Colonic mucosa (tissue), 4 donors: ENCODE measurements around the gene TBC1D16. TPM values are rescaled to one million over a fixed set of nuclear protein-coding genes. Genes with fewer than 3 reads are reported as not detected.

Experiments
- DNase-seq: peaks from one replicate; pipeline ENCODE4 v3.0.0-alpha.2; 2020
- H3K27ac ChIP-seq: fragments of 200-600 bp; one replicate; pipeline ENCODE4 v1.8.0; 2021
- H3K27me3 ChIP-seq: fragments of 200-600 bp; one replicate; pipeline ENCODE4 v1.8.0; 2021
- H3K36me3 ChIP-seq: fragments of 200-600 bp; one replicate; pipeline ENCODE4 v1.8.0; 2021
- H3K4me1 ChIP-seq: fragments of 200-600 bp; one replicate; pipeline ENCODE4 v1.8.0; 2021; ENCODE audit warnings: mild to moderate bottlenecking
- H3K4me3 ChIP-seq: fragments of 200-600 bp; one replicate; pipeline ENCODE4 v1.8.0; 2021
- H3K9ac ChIP-seq, 2 donors: one replicate each; pipeline ENCODE4 v1.7.0; 2013; ENCODE audit warnings: control low read depth in 2 of 2, low read depth in 2 of 2, low read length in 2 of 2
- H3K9me3 ChIP-seq: fragments of 200-600 bp; one replicate; pipeline ENCODE4 v1.8.0; 2021
- intact Hi-C: fragments of 100-400 bp; cut with DNase I; formaldehyde crosslinking; loops from one replicate; pipeline ENCODE4 v1.14.1; 2022
- total RNA-seq, 2 donors: library from RNA; stranded (reverse); fragmentation: NEBNext Ultra II Directional in 1 of 2; extraction: Animal tissue kit (Norgen Biotek cat#: 25700) in 1 of 2; gene quantifications; one replicate each; pipeline ENCODE4 v1.2.1, GENCODE V29; 2021
- TF ChIP-seq, protein P1 (sequence below): fragments of 200-600 bp; IDR thresholded peaks from one replicate; pipeline ENCODE4 v1.8.0; 2022; ENCODE audit warnings: antibody characterized with exemption, mild to moderate bottlenecking
- donor health status: healthy.
- donor health status: DM: no; HTN: no; CAD: no.
- donor health status: DM: no; HTN: no; CAD: no.

TBC1D16 gene
- total RNA-seq, 2 donors from 2014 or later, result 14.4 to 19.8 TPM

DNA sequence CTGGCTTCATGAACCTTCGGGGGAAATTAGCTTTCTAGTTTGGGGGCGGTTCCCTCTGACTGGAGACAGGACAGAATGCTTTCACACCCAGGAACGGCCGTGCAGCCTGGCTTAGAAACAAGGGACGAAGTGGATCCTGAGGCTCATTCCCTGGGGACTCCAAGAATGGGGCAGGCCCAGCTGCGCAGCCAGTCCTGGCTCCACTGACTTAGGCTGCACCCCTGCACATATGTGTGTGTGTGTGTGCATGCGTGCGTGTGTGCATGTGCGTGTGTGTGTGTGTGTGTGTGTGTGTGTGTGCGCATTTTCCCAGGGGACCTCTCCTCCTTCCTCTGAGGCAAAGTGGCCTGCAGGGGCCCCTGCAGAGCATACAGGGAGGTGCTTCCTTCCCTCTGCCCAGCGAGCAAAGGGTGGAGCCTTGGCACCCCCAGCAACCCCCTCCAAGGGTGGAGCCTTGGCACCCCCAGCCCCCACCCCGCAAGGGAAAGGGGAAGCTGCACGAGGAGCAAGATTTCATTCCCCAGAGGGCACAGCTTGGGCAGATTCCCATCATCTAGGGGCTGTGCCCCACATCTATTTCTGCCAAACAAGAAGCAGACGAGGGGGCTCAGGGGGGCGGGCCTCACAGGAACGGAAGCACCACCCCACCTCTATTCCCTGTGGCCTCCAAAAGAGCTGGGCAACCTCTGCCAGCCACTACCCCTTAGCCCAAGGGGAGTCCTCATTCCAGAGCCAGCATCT lies 98.9 kb downstream of the TBC1D16 start:
- Histone ChIP-seq H3K9ac (no peak overlapping the region), H3K27me3 (no peaks in the 10 kb centered on the region), H3K36me3 (no peaks in the 10 kb centered on the region), H3K9me3 (no peaks in the 10 kb centered on the region), H3K4me3 (no peak overlapping the region), H3K4me1 (no peaks in the 10 kb centered on the region), H3K27ac (no peak overlapping the region)
- TF ChIP-seq, protein P1, sequence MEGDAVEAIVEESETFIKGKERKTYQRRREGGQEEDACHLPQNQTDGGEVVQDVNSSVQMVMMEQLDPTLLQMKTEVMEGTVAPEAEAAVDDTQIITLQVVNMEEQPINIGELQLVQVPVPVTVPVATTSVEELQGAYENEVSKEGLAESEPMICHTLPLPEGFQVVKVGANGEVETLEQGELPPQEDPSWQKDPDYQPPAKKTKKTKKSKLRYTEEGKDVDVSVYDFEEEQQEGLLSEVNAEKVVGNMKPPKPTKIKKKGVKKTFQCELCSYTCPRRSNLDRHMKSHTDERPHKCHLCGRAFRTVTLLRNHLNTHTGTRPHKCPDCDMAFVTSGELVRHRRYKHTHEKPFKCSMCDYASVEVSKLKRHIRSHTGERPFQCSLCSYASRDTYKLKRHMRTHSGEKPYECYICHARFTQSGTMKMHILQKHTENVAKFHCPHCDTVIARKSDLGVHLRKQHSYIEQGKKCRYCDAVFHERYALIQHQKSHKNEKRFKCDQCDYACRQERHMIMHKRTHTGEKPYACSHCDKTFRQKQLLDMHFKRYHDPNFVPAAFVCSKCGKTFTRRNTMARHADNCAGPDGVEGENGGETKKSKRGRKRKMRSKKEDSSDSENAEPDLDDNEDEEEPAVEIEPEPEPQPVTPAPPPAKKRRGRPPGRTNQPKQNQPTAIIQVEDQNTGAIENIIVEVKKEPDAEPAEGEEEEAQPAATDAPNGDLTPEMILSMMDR, result no peak
- intact Hi-C loops, result no loop called here
- no peak for DNase-seq

DNA sequence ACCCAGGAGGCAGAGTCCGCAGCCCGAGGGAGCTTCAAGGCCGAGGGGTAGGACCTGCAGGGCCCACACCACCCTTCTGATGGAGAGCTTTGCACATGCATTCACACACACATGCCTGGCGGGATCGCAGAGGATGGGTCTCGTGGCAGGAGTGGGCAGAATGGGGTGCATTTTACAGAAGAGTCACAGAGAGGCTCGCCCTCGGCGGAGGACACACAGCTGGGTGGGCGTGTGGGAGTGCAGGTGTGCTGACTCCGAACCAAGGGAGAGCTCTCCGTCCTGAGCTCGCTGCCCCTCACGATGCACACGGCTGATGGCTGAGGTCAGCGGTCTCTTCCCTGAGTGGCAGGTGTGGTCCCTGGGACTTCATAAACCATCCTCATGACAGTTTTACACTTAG lies 99.6 kb downstream of the TBC1D16 start:
- no peak for DNase-seq
- no peak overlapping the region for H3K4me3 ChIP-seq
- TF ChIP-seq, protein P1, result no peak
- no peaks in the 10 kb centered on the region for H3K36me3 ChIP-seq
- H3K27ac ChIP-seq, result no peak overlapping the region
- H3K9ac ChIP-seq, result no peak overlapping the region
- H3K27me3 ChIP-seq, result peaks cover 1% of the 10 kb centered on the region
- H3K9me3 ChIP-seq, result no peaks in the 10 kb centered on the region
- peaks cover 5% of the 10 kb centered on the region for H3K4me1 ChIP-seq
- intact Hi-C loops, result no loop called here

DNA sequence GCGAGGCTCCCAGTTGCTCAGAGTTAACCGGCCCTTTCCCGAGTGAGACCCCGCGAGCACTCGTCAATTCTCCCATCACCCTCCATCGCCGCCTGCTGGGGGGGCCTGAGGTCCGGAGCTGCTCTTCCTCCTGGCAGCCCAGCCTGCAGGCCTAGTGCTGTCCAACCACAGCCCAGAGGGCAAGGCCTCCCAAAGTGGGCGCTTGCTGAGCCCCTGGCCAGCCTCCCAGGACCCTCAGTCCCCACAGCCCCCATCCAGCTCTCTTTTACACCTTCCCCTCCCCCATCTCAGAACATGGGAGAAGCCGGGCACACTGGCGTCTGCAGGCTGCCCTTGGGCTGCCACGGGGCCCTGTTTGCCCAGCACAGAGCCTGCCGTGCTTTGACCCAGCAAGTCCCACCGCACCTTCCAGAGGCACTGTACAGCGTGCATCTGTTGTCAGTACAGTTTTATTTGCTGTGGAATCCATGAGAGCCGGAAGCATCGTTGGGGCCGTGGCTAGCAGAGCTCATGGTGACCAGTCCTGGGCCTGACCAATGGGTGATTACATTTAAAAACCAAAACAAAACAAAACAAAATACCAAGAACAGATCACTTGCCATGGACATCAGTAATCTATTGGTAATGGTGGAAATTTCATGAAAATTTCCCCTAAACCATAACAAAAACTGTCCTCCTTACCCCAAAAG lies 100.3 kb downstream of the TBC1D16 start:
- no peaks in the 10 kb centered on the region for H3K36me3 ChIP-seq
- DNase-seq, result no peak
- H3K27me3 ChIP-seq, result peaks cover 8% of the 10 kb centered on the region
- intact Hi-C loops, result no loop called here
- no peaks in the 10 kb centered on the region for H3K9me3 ChIP-seq
- no peak overlapping the region for H3K4me3 ChIP-seq
- no peak overlapping the region for H3K9ac ChIP-seq
- H3K27ac ChIP-seq, result no peak overlapping the region
- peaks cover 5% of the 10 kb centered on the region for H3K4me1 ChIP-seq
- TF ChIP-seq, protein P1, result no peak

DNA sequence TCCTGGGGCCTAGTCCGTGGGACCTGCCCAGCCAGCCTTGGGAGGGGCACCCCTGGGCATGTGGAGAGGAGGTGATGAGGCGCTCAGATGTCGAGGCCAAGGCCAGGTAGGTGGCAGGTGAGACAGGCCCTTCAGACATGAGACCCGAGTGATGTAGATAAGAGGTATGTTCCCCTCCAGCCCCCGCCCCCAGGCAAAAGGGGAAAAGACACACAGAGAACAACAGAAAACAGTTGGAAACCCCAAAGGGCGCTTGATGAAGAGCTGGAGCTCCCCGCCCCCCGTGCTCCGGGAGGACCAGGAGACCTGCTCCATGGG lies 101.1 kb downstream of the TBC1D16 start:
- Histone ChIP-seq H3K4me1 (peaks cover 5% of the 10 kb centered on the region), H3K4me3 (no peak overlapping the region), H3K9me3 (no peaks in the 10 kb centered on the region), H3K27ac (no peak overlapping the region), H3K27me3 (peaks cover 12% of the 10 kb centered on the region), H3K9ac (no peak overlapping the region), H3K36me3 (no peaks in the 10 kb centered on the region)
- TF ChIP-seq, protein P1, result no peak
- no peak for DNase-seq
- intact Hi-C loops, result no loop called here

DNA sequence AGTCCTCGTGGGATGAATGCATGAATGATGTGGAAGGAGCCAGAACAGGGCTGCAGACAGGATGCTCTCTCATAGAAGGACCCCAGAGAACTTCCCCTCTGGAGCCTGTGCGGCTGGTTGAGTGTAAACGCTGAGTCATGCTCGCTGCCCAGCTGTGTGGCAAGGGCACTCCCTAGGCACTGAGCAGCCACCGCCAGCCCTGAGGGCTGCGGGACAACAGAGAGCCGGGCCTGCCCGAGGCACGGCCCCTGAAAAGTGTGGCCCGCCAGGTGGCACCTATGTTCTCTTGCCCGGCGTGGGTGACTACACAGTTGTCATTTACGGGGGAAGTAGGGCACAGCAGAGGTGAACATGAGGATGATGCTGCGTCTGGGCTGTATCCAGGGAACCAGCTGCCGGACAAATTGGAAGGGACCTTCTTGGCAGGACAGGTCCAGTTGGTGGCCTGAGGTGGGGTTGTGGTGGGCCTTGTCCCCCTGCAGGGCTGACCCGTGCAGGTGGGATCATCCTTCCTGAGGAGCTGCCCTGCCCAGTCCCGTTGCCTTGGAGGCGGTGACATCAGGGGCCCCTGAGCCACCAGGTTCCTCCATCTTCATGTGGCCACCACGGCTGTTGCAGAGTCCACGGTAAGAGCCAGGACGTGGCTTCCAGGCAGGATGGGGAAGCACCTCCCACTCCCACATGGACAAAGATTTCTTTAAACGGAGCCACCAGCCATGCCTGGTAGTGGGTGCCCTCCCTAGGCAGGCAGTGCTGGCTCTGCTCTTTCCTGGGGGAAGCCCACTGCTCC lies 101.6 kb downstream of the TBC1D16 start:
- Histone ChIP-seq H3K9me3 (no peaks in the 10 kb centered on the region), H3K4me1 (peaks cover 5% of the 10 kb centered on the region)
- TF ChIP-seq, protein P1, result no peak

More for the DNA sequence above, 101.6 kb downstream of the TBC1D16 start:
- Histone ChIP-seq H3K27ac (no peak overlapping the region), H3K9ac (no peak overlapping the region), H3K36me3 (no peaks in the 10 kb centered on the region), H3K27me3 (peaks cover 12% of the 10 kb centered on the region), H3K4me3 (no peak overlapping the region)
- no peak for DNase-seq
- intact Hi-C loops, result no loop called here
